HG03095 (cell line): ENCODE results near the gene SLC4A3.

Experiments
- ATAC-seq: cut with Tn5 transposase; IDR thresholded peaks from one replicate; pipeline ENCODE4 v1.9.1; 2021; ENCODE audit warnings: moderate library complexity; ENCODE audit not compliant: unreplicated experiment

The SLC4A3 gene

GRCh38 chr2:219611866-219612576, 15.4 kb upstream of the SLC4A3 start:
- ATAC-seq, result no peak

GRCh38 chr2:219612577-219613286, 14.7 kb upstream of the SLC4A3 start:
- ATAC-seq, result no peak

GRCh38 chr2:219613461-219614070, 13.9 kb upstream of the SLC4A3 start:
- ATAC-seq, result no peak

- no peak for ATAC-seq
These were observed 13.2 kb upstream of the SLC4A3 start for GRCh38 chr2:219614076-219614860.

GRCh38 chr2:219615036-219615435, 12.4 kb upstream of the SLC4A3 start:
- ATAC-seq, result no peak

GRCh38 chr2:219615894-219616293, 11.5 kb upstream of the SLC4A3 start:
- ATAC-seq, result no peak

GRCh38 chr2:219616550-219616949, 10.9 kb upstream of the SLC4A3 start:
- ATAC-seq, result no peak

GRCh38 chr2:219618733-219619122, 8.7 kb upstream of the SLC4A3 start:
- no peak for ATAC-seq

GRCh38 chr2:219619235-219619634, 8.2 kb upstream of the SLC4A3 start:
- no peak for ATAC-seq

- no peak for ATAC-seq
These were observed 6.9 kb upstream of the SLC4A3 start for GRCh38 chr2:219620546-219620945.

GRCh38 chr2:219621935-219622334, 5.5 kb upstream of the SLC4A3 start:
- ATAC-seq, result no peak

- no peak for ATAC-seq
These were observed 5.0 kb upstream of the SLC4A3 start for GRCh38 chr2:219622472-219622871.

GRCh38 chr2:219624565-219624964, 2.9 kb upstream of the SLC4A3 start:
- ATAC-seq, result no peak

- no peak for ATAC-seq
These were observed 2.3 kb upstream of the SLC4A3 start for GRCh38 chr2:219625179-219625578.

- ATAC-seq, result no peak
These were observed 890 bp upstream of the SLC4A3 start for GRCh38 chr2:219626540-219626939.

- no peak for ATAC-seq
These were observed 980 bp downstream of the SLC4A3 start for GRCh38 chr2:219628235-219628985.

GRCh38 chr2:219628986-219629901, 1.8 kb downstream of the SLC4A3 start:
- ATAC-seq, result no peak

- no peak for ATAC-seq
These were observed 2.7 kb downstream of the SLC4A3 start for GRCh38 chr2:219629976-219630695.
